OCI-LY1 (cell line): ENCODE results near the gene TRIM26.
A peak's percentile ranks its signal among the peaks of the same experiment; 100 is the strongest.

Experiments
- H2AFZ ChIP-seq: fragments of 200-600 bp; sonication (generic), shearing (Covaris generic); 2 replicates; pipeline ENCODE4 v1.6.0; 2014; ENCODE audit warnings: antibody characterized with exemption, mild to moderate bottlenecking, low read length
- H3F3A ChIP-seq: fragments of 200-600 bp; sonication (generic), shearing (Covaris generic); 2 replicates; pipeline ENCODE4 v1.6.0; 2014; ENCODE audit warnings: mild to moderate bottlenecking, antibody characterized with exemption, low read length, moderate library complexity; ENCODE audit not compliant: insufficient read depth
- H3K27ac ChIP-seq: fragments of 200-600 bp; sonication (generic); 2 replicates; pipeline ENCODE4 v1.5.1; 2014; ENCODE audit warnings: low read length, mixed run types, mild to moderate bottlenecking, low read depth; ENCODE audit not compliant: poor library complexity, severe bottlenecking
- H3K27me3 ChIP-seq: fragments of 200-600 bp; sonication (generic); 2 replicates; pipeline ENCODE4 v1.6.0; 2014; ENCODE audit warnings: antibody characterized with exemption, mild to moderate bottlenecking, low read length, moderate library complexity; ENCODE audit not compliant: insufficient read depth
- H3K36me3 ChIP-seq: fragments of 200-600 bp; sonication (generic); 2 replicates; pipeline ENCODE4 v1.6.1; 2014; ENCODE audit warnings: mild to moderate bottlenecking, antibody characterized with exemption, low read length, moderate library complexity, mixed read lengths; ENCODE audit not compliant: insufficient read depth
- H3K4me1 ChIP-seq: fragments of 200-600 bp; sonication (generic); 2 replicates; pipeline ENCODE4 v1.5.1; 2014; ENCODE audit warnings: mild to moderate bottlenecking, low read length, moderate library complexity; ENCODE audit not compliant: insufficient read depth, severe bottlenecking
- H3K4me2 ChIP-seq: fragments of 200-600 bp; sonication (generic), shearing (Covaris generic); 2 replicates; pipeline ENCODE4 v1.6.1; 2014; ENCODE audit warnings: low read length
- H3K4me3 ChIP-seq: fragments of 200-600 bp; sonication (generic); 2 replicates; pipeline ENCODE4 v1.5.1; 2014; ENCODE audit warnings: low read length, low read depth, mild to moderate bottlenecking, mixed read lengths; ENCODE audit not compliant: poor library complexity, severe bottlenecking
- H3K79me2 ChIP-seq: fragments of 200-600 bp; shearing (Covaris generic); 2 replicates; pipeline ENCODE4 v1.6.1; 2016; ENCODE audit warnings: mixed run types, low read length, mixed read lengths; ENCODE audit not compliant: insufficient read depth
- H3K9ac ChIP-seq: fragments of 200-600 bp; sonication (generic), shearing (Covaris generic); 2 replicates; pipeline ENCODE4 v1.6.1; 2014; ENCODE audit warnings: mild to moderate bottlenecking, low read length, mixed read lengths
- H3K9me2 ChIP-seq: fragments of 200-600 bp; sonication (generic), shearing (Covaris generic); 2 replicates; pipeline ENCODE4 v1.6.1; 2014; ENCODE audit warnings: low read depth, mild to moderate bottlenecking, low read length, mixed read lengths
- H3K9me3 ChIP-seq: fragments of 200-600 bp; shearing (Covaris generic); 2 replicates; pipeline ENCODE4 v1.6.1; 2014; ENCODE audit warnings: low read length, mixed read lengths
- H4K20me1 ChIP-seq: fragments of 200-600 bp; sonication (generic), shearing (Covaris generic); 2 replicates; pipeline ENCODE4 v1.6.0; 2016; ENCODE audit warnings: mild to moderate bottlenecking, low read length; ENCODE audit not compliant: insufficient read depth
- EZH2 ChIP-seq: fragments of 200-600 bp; sonication (generic), shearing (Covaris generic); IDR thresholded peaks from 2 replicates; pipeline ENCODE4 v1.8.0; 2017; ENCODE audit warnings: borderline replicate concordance, mixed run types, mild to moderate bottlenecking, antibody characterized with exemption, low read length, moderate library complexity, mixed read lengths
- TF ChIP-seq, protein P1 (sequence below): fragments of 200-600 bp; sonication (generic), shearing (Covaris generic); IDR thresholded peaks from 2 replicates; pipeline ENCODE4 v1.5.1; 2017; ENCODE audit warnings: mild to moderate bottlenecking, antibody characterized with exemption, low read length, moderate library complexity, mixed read lengths

TRIM26 gene

DNA sequence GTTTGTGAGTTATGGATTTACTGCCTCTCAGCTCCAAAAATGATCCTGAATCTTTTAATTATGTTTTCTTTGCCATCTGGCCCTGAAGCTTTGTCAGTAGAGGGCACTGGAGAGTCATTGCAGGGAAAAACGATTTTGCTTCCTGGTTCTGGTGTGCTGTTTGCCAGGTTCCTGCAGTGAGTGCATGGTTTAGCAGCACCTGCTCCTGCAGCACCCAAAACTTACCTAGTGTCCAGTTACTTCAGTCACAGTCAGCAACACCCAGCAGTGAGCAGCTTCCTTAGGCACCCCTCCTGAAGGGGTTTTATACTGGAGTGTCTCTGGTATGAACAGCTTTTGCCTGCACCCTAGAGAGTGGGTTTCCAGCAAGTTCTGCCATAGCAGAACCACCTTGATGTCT is 6.0 kb upstream of the TRIM26 start:
- Histone ChIP-seq H3K27me3 (no peaks in the 10 kb centered on the region), H3K4me1 (peaks cover 14% of the 10 kb centered on the region), H3K9ac (no peak overlapping the region), H2AFZ (no peak overlapping the region), H3K9me2 (no peaks in the 10 kb centered on the region), H3K4me3 (no peak overlapping the region), H3K36me3 (no peaks in the 10 kb centered on the region; the same call in 1 of the 2 replicates), H3K9me3 (peaks cover 3% of the 10 kb centered on the region), H3K79me2 (no peaks in the 10 kb centered on the region), H3K4me2 (no peak overlapping the region), H3K27ac (no peak overlapping the region), H3F3A (no peaks in the 10 kb centered on the region), H4K20me1 (no peaks in the 10 kb centered on the region)
- TF ChIP-seq, protein P1, sequence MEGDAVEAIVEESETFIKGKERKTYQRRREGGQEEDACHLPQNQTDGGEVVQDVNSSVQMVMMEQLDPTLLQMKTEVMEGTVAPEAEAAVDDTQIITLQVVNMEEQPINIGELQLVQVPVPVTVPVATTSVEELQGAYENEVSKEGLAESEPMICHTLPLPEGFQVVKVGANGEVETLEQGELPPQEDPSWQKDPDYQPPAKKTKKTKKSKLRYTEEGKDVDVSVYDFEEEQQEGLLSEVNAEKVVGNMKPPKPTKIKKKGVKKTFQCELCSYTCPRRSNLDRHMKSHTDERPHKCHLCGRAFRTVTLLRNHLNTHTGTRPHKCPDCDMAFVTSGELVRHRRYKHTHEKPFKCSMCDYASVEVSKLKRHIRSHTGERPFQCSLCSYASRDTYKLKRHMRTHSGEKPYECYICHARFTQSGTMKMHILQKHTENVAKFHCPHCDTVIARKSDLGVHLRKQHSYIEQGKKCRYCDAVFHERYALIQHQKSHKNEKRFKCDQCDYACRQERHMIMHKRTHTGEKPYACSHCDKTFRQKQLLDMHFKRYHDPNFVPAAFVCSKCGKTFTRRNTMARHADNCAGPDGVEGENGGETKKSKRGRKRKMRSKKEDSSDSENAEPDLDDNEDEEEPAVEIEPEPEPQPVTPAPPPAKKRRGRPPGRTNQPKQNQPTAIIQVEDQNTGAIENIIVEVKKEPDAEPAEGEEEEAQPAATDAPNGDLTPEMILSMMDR = peak; percentile 82
- no peak for TF ChIP-seq EZH2

DNA sequence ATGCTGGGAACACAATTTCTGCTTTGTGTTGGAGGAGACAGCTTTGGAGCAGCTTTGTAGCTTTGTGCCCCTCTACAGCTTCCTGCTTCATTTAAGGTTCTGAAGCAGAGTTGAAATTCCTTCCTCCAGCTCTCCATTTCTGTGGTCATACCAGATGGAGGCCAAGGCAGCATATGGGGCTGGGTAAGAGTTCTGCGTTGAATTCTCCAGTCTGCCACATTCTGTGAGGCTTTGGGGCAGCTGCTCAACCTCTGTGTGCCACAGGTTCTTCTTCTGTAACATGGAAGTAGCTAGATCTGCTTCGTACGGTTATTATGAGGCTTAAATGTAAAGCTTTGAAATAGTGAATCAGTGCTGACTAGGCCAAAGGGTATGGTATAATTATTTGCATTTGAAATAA is 2.9 kb upstream of the TRIM26 start:
- H3K27me3 ChIP-seq = no peaks in the 10 kb centered on the region
- H3K9ac ChIP-seq = no peak overlapping the region
- peaks cover 18% of the 10 kb centered on the region for H3K79me2 ChIP-seq
- H3K9me3 ChIP-seq = no peaks in the 10 kb centered on the region
- no peaks in the 10 kb centered on the region for H3F3A ChIP-seq
- H3K4me1 ChIP-seq = peaks cover 35% of the 10 kb centered on the region
- H3K27ac ChIP-seq = peak overlapping the region; percentile 10
- no peak overlapping the region for H3K4me2 ChIP-seq
- no peaks in the 10 kb centered on the region for H4K20me1 ChIP-seq
- H3K36me3 ChIP-seq = no peaks in the 10 kb centered on the region
- no peak overlapping the region for H3K4me3 ChIP-seq
- TF ChIP-seq, protein P1 = no peak
- TF ChIP-seq EZH2 = no peak
- H2AFZ ChIP-seq = no peak overlapping the region
- H3K9me2 ChIP-seq = no peaks in the 10 kb centered on the region

DNA sequence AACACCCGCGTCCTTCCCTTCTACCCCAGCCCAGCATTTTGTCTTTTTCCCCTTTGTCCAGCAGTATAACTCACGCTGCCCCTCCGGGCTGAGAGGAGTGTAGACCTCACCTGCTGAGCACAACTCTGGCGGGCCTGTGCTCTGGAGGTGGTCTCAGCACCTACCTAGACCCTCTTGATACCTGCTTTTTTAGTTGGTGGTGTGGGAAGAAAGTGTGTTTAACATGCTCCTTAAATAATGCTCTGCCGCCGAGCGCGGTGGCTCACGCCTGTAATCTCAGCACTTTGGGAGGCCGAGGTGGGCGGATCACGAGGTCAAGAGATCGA is 1.4 kb upstream of the TRIM26 start:
- H3K4me3 ChIP-seq = peak overlapping the region; percentile 88
- H3K27ac ChIP-seq = peak overlapping the region; percentile 93
- no peak for TF ChIP-seq EZH2
- TF ChIP-seq, protein P1 = no peak
- peak overlapping the region; percentile 81 for H3K9ac ChIP-seq
- peak overlapping the region; percentile 71 for H3K4me2 ChIP-seq
- H3K9me3 ChIP-seq = no peaks in the 10 kb centered on the region
- peaks cover 47% of the 10 kb centered on the region for H3K4me1 ChIP-seq
- no peaks in the 10 kb centered on the region for H3K9me2 ChIP-seq
- H3K27me3 ChIP-seq = no peaks in the 10 kb centered on the region
- peaks cover 29% of the 10 kb centered on the region for H3K79me2 ChIP-seq
- no peak overlapping the region for H2AFZ ChIP-seq
- no peaks in the 10 kb centered on the region for H4K20me1 ChIP-seq
- no peaks in the 10 kb centered on the region for H3K36me3 ChIP-seq
- H3F3A ChIP-seq = no peaks in the 10 kb centered on the region
